GM12878 (cell line): Measurements from ENCODE around the gene NFAT5. TPM values are rescaled to one million over a fixed set of nuclear protein-coding genes. Genes with fewer than 3 reads are reported as not detected.

Source experiments
- ATAC-seq: fragments of 200-7000 bp; cut with Tn5 transposase; 3 replicates; pipeline ENCODE4 v1.9.1; 2020; ENCODE audit warnings: mild to moderate bottlenecking, moderate library complexity
- BruUV-seq: library from RNA; stranded (reverse); fragments of 400-500 nt; replicated peaks from 2 replicates; lab custom pipeline; 2021; lab: Mats Ljungman, UMichigan
- CTCF ChIA-PET: fragments of 300-600 bp; sonication (Branson Sonifier 250); formaldehyde crosslinking; extraction: SDS; loops from one replicate; lab custom pipeline; 2021; ENCODE audit warnings: inconsistent platforms; lab: Yijun Ruan, JAX
- POLR2A ChIA-PET: fragments of 350-600 bp; formaldehyde crosslinking; extraction: SDS; loops from one replicate; lab custom pipeline; 2021; ENCODE audit warnings: inconsistent platforms; lab: Charles Lee
- RAD21 ChIA-PET: fragments of 300-600 bp; sonication (Branson Sonifier 250); formaldehyde crosslinking; loops from one replicate; lab custom pipeline; 2023; ENCODE audit warnings: antibody characterized with exemption; ENCODE audit not compliant: unreplicated experiment; lab: Charles Lee
- SMC1A ChIA-PET: fragments of 300-600 bp; sonication (Branson Sonifier 250); formaldehyde crosslinking; loops from one replicate; lab custom pipeline; 2023; ENCODE audit not compliant: unreplicated experiment, uncharacterized antibody; lab: Charles Lee
- DNase-seq: peaks from one replicate; pipeline ENCODE4 v3.0.0-alpha.2; 2011; ENCODE audit warnings: low read depth, low spot score
- FAIRE-seq: peaks from 3 replicates; lab custom pipeline; 2011; peaks lifted over from hg19 to GRCh38; lab: Jason Lieb, UNC
- H2AFZ ChIP-seq: 2 replicates; pipeline ENCODE4 v1.6.0; 2011; ENCODE audit warnings: low read depth, low read length, control low read depth; ENCODE audit not compliant: control insufficient read depth
- H3K27ac ChIP-seq: 2 replicates; pipeline ENCODE4 v1.5.1; 2011; ENCODE audit warnings: control low read depth; ENCODE audit not compliant: control insufficient read depth, insufficient read depth
- H3K27me3 ChIP-seq, 2 experiments: replicated peaks in 1 of 2; 2 replicates each; pipeline versions ENCODE4 v1.6.0 to v1.6.1; 2011; ENCODE audit warnings: low read length in 1 of 2; ENCODE audit not compliant: control insufficient read depth in 2 of 2, insufficient read depth in 2 of 2
- H3K36me3 ChIP-seq, 2 experiments: 2 replicates each; pipeline ENCODE4 v1.5.1; 2011; ENCODE audit warnings: low read length in 1 of 2; ENCODE audit not compliant: control insufficient read depth in 2 of 2, insufficient read depth in 2 of 2
- H3K4me1 ChIP-seq: 2 replicates; pipeline ENCODE4 v1.6.1; 2011; ENCODE audit warnings: mild to moderate bottlenecking, low read length, moderate library complexity, mixed read lengths; ENCODE audit not compliant: control insufficient read depth, insufficient read depth
- H3K4me2 ChIP-seq: 2 replicates; pipeline ENCODE4 v1.6.0; 2011; ENCODE audit warnings: control low read depth; ENCODE audit not compliant: control insufficient read depth, insufficient read depth
- H3K4me3 ChIP-seq: fragments of 200-600 bp; sonication (generic); 2 replicates; pipeline ENCODE4 v1.5.1; 2016
- H3K79me2 ChIP-seq: 2 replicates; pipeline ENCODE4 v1.6.0; 2011; ENCODE audit warnings: low read length; ENCODE audit not compliant: control insufficient read depth, insufficient read depth
- H3K9ac ChIP-seq: 2 replicates; pipeline ENCODE4 v1.8.0; 2011; ENCODE audit warnings: low read length, control low read depth, mixed read lengths; ENCODE audit not compliant: control insufficient read depth, insufficient read depth
- H3K9me3 ChIP-seq: replicated peaks from 3 replicates; pipeline ENCODE4 v1.5.1; 2011; ENCODE audit warnings: mild to moderate bottlenecking, low read length; ENCODE audit not compliant: control insufficient read depth, insufficient read depth
- H4K20me1 ChIP-seq: 2 replicates; pipeline ENCODE4 v1.6.0; 2011; ENCODE audit not compliant: control insufficient read depth, insufficient read depth
- CEBPZ ChIP-seq: fragments of 150-350 bp; IDR thresholded peaks from 2 replicates; pipeline ENCODE4 v1.6.1; 2016; ENCODE audit warnings: low read depth, low read length
- CHD4 ChIP-seq: fragments of 200-600 bp; sonication (generic); IDR thresholded peaks from 2 replicates; pipeline ENCODE4 v1.6.1; 2016; ENCODE audit warnings: mild to moderate bottlenecking
- ELK1 ChIP-seq: IDR thresholded peaks from 2 replicates; pipeline ENCODE4 v1.6.1; 2012; ENCODE audit warnings: low read depth, low read length, improper control_type of control experiment
- MLLT1 ChIP-seq: fragments of 450-650 bp; IDR thresholded peaks from 2 replicates; pipeline ENCODE4 v1.6.1; 2016; ENCODE audit warnings: mild to moderate bottlenecking
- NFXL1 ChIP-seq: fragments of 450-650 bp; IDR thresholded peaks from 2 replicates; pipeline ENCODE4 v1.6.1; 2017; ENCODE audit warnings: antibody characterized with exemption, mild to moderate bottlenecking, borderline replicate concordance
- NR2C1 ChIP-seq: fragments of 450-650 bp; IDR thresholded peaks from 2 replicates; pipeline ENCODE4 v1.6.1; 2017; ENCODE audit warnings: antibody characterized with exemption, mild to moderate bottlenecking, moderate library complexity
- POLR2A ChIP-seq: IDR thresholded peaks from 2 replicates; pipeline ENCODE4 v1.6.1; 2011; ENCODE audit warnings: low read depth, mild to moderate bottlenecking, low read length
- POLR2AphosphoS2 ChIP-seq: IDR thresholded peaks from 2 replicates; pipeline ENCODE4 v1.6.1; 2011; ENCODE audit warnings: low read depth, mild to moderate bottlenecking, low read length, improper control_type of control experiment, moderate library complexity
- RAD21 ChIP-seq: IDR thresholded peaks from 2 replicates; pipeline ENCODE4 v1.6.1; 2011; ENCODE audit warnings: mild to moderate bottlenecking, low read depth, low read length, moderate library complexity; ENCODE audit not compliant: insufficient read depth
- SMC3 ChIP-seq: IDR thresholded peaks from 2 replicates; pipeline ENCODE4 v1.6.1; 2011; ENCODE audit warnings: low read length, improper control_type of control experiment, borderline replicate concordance
- SUZ12 ChIP-seq: fragments of 200-600 bp; sonication (generic); IDR thresholded peaks from one replicate; pipeline ENCODE4 v1.6.1; 2018; ENCODE audit warnings: antibody characterized with exemption, mild to moderate bottlenecking; ENCODE audit not compliant: unreplicated experiment
- in situ Hi-C: fragments of 300-500 bp; cut with MboI; formaldehyde crosslinking; loops from 9 replicates; pipeline ENCODE4 v1.14.3; 2018; ENCODE audit warnings: mixed read lengths
- intact Hi-C: fragments of 100-400 bp; cut with micrococcal nuclease; formaldehyde crosslinking; loops from one replicate; pipeline ENCODE4 v1.14.2; 2022; ENCODE audit not compliant: unreplicated experiment
- polyA plus RNA-seq, 11 experiments: library from polyadenylated mRNA; depleted of rRNA in 4 of 11; unstranded in 6 of 11; stranded (reverse) in 5 of 11; fragments of >200 nt; fragmentation: Nextera tagmentation in 4 of 11; fragmentation: Illumina TruSeq in 1 of 11; extraction: Ambion mirVana in 4 of 11; extraction: Trizol in 1 of 11; gene quantifications; 1 replicate in 1 of 11; 2 replicates in 10 of 11; pipeline versions ENCODE4 v1.2.1 to v1.2.3, GENCODE V29; 2011 to 2016; ENCODE audit warnings: inconsistent platforms in 2 of 11, missing spikeins in 2 of 11, low read depth in 1 of 11
- total RNA-seq, 4 experiments: library from RNA; depleted of rRNA in 3 of 4; stranded (reverse); fragments of >200 nt in 3 of 4; fragmentation: Illumina TruSeq in 1 of 4; extraction: Trizol in 1 of 4; gene quantifications; 2 replicates each; pipeline versions ENCODE4 v1.2.1 to v1.2.3, GENCODE V29; 2013 to 2021

The NFAT5 gene
- total and polyA plus RNA-seq, 10 of the 15 experiments (the other 5 are each of a cell fraction or from before 2014, with no cell fraction given), result 0.58 to 31.5 (median 12.7) TPM

- no TSS peak for BruUV-seq
- H3K4me1 ChIP-seq, result no peaks in the 10 kb centered on the region
- H3K4me3 ChIP-seq, result no peak overlapping the region
- no peaks in the 10 kb centered on the region for H4K20me1 ChIP-seq
- ATAC-seq (no peak), DNase-seq (no peak), FAIRE-seq (no peak)
- TF ChIP-seq POLR2AphosphoS2 (no peak), SMC3 (no peak), CEBPZ (no peak), ELK1 (no peak), RAD21 (no peak), NFXL1 (no peak), CHD4 (no peak), NR2C1 (no peak), MLLT1 (no peak), SUZ12 (no peak), POLR2A (no peak)
- in situ Hi-C loops, result no loop called here
- H2AFZ ChIP-seq, result no peak overlapping the region
- ChIA-PET RAD21 (interaction anchor here (0.9 kb wide), 1 partner anchor 12 kb away, joined by 3 read pairs; no protein-coding TSS in a partner anchor), POLR2A (interaction anchor here (0.6 kb wide), 1 partner anchor 39 kb away, joined by 4 read pairs; no protein-coding TSS in a partner anchor), SMC1A (interaction anchor here (0.6 to 0.7 kb wide), 2 partner anchors 8 to 51 kb away, joined by 3 read pairs; no protein-coding TSS in a partner anchor), CTCF (interaction anchor here (1.0 kb wide), 2 partner anchors 74 to 284 kb away, joined by 3 to 4 read pairs; no protein-coding TSS in a partner anchor)
- H3K9me3 ChIP-seq, result no peaks in the 10 kb centered on the region
- peaks cover 2 to 28% of the 10 kb centered on the region in 2 experiments for H3K36me3 ChIP-seq
- H3K4me2 ChIP-seq, result no peak overlapping the region
- no peak overlapping the region for H3K9ac ChIP-seq
- no peaks in the 10 kb centered on the region for H3K79me2 ChIP-seq
- intact Hi-C loops, result no loop called here
- no peaks in the 10 kb centered on the region for H3K27me3 ChIP-seq
- H3K27ac ChIP-seq, result no peak overlapping the region
Observed at GRCh38 chr16:69680358-69680757, 114.6 kb downstream of the NFAT5 start.
